ENCODE data around the gene CACNB1.

CACNB1 gene

DNA sequence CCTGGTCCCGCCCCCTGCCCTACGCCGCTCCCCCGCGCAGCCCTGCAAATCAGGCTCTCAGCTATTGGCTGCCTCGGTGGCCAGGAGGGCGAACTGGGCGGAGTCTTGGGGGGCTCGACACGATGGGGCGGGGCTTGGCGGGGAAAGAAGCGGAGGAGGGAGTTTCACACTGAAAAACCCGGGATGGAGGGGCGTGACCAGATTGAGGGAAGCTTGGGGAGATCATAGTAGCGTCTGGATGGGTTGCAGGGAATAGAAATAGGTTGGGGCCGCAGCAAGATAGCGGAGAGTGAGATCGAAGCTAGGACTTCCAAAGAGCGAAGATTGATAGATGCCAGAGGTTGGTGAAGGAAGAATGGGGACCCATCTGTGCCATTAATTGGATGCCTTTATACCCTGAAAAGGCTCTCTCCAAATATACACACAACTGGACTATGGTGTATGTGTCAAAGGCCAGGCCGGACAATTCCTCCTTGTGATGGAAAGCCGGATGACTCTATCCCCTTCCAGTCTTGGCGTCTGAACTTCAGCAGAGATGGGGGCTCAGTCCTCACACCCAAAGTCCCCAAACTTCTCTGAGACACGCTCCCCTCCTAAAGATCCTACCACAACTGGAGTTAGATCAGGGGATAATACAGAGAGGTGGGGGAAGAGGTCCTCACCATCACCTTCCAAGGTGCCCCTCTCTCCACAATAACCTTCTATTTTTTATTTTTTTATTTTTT is 28.7 kb upstream of the CACNB1 start:
- DNase-seq (ENCODE audit: low spot score) = no peak

DNA sequence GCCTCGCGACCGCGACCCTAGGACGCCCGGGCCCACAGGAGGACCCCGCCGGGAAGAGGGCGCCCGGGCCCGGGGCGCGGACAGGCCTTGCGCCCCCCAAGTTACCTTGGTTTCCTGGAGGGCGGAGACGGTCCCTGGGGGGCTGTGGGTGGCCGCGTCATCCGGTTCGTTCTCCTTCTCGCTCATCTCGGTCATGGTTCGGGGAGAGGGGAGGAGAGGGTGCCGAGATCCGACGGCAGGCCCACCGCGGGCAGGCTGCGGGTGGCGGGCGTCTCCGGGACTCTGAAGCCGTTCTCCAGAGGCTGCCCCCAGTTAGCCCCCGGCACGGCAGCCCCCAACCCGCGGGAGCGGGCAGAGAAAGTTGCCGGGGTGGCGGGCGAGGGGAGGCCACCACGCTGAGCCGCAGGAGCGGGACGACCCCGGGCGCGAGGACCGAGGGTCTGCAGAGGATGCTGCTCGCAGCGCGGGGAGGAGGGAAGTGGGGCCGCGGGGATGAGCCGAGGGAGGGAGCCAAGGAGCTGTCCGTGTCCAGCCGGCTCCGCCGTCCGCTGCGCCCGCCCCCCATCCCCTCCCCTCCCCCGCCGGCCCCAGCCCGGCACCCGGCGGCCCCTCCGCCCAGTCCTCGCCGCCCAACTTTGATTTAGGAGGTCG is 28.0 kb upstream of the CACNB1 start, which contains the start of gene STAC2:
STAC2 (minus strand) TSS at position 638 of the 651 bp plus-strand sequence; CDS start at position 195, 443 bp downstream.
- no peak for DNase-seq (ENCODE audit: low spot score)

DNA sequence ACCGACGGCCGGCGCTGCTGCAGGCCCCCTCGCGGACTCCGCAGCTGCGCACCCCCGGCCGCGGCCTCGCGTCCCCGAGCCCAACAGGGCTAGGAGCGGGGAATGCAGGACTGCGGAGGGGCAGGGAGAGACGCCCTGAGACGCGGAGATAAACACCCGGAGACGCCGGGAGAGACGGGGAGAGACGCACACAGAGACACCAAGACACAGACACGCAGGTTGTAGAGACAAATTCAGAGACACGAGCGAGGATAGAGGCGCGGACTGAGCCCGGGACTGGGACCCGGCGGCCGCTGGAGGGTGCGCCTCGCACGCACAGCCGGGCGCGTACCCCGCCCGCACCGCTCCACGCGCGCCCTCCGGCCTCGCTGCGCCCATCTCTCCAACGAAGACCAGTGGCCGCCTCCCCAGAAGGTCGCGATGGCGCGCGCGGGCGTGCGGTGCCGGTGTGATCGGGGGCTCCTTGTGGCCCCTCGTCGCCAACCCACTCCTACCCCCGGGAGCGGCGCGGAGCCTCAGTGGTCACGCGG is 27.4 kb upstream of the CACNB1 start:
- no peak for DNase-seq (ENCODE audit: low spot score)

DNA sequence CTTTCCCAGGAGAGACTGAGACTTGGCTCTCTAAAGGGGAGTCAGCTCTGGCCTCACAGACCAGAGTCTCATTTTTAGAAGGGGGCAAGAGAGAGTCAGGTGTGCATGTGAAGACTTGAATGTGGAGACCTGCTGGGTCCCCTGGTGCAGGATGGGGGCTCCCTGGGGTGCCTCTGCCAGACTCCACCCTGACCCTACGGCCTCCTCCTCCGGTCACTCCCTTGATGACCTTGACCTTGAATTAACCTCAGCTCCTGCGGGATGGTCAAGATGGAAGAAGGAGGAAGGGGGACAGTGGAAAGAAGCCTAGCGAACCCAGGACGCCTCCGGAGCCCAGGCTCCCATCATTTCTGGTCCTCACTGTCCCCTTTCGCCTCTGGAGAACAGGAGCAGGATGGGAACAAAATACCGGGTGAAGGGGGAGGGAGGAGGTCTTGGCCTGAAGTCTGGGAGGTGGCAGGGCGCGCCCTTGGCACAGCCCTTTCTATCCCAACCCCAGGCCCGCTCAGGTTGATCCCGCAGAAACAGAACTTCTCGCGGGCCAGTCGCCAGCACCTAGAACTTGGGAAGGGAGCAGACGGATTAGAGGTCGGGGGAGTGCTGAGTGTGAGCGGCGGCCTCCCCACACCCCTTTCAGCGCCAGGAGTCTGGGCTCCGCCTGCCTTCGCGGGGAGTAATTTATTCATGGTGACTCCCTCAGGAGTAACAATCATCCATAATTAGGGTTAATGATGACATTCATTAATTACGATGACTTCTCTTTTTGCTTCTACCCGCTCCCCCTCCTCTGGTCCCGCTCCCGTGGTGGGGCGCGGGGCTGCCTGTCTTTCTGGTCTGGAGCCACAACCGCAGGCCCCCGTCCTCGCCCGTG is 26.7 kb upstream of the CACNB1 start:
- DNase-seq (ENCODE audit: low spot score) = no peak

DNA sequence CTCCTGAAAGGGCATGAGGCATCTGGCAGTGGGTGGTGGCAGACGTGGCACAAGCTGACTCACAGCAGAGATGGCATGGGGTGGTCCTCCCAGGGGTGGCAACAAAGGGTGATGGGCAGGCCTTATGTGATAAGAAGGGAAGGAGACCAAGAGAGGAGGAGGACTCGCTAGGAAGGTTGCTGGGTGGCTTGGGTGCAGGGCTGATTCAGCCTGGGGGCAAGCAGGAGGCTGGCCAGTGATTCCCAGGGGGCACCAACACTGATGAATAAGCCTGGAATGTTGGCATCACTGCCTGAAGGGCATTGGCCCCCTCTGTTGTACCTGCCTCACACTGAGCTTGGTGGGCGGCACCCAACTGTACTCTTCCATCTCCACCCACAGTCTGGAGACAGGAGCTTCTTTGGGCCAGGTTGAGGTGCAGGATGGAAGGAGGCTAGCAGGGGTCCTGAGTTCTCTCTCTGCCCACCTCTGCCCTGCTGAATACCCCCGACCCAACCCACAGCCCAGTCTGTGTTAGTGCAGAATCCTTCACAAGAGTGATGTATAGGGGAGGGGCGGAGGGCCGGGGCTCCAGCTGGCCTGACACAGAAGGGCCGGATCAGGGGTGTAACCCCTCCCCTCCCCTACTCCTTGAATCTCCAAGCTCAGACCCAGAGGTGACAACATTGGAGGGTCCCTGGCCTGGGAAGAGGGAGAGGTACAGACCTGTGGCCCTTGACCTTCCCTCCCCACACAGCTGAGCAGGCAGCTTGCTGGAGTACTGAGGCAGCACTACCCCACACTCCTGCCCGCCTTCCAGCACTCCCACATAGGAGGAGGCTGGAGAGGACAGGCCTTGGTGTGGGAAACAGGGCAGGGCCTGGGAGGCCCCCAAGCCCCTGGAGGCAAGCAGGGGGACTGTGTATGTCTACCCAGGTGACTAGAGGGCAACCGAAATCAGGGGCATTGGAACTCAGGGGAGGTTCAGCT is 25.7 kb upstream of the CACNB1 start:
- no peak for DNase-seq (ENCODE audit: low spot score)

DNA sequence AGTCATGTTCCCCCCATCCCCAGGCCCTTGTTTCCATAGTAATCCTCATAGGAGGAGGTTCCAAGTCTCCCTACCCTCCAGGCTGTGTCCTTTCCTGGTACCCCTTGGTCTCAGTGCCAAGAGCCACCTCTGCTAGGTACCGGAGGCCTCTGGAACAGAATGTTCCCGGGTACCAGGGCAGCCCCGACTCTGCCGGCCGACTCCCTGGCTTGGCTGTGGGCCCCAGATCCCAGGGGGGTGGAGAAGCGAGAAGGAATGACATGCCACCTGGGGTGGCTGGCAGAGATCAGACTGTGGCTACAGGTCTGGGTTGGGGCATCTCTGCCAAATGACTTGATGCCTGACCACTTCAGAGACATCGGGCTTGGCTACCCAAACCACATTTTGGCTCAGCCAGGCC is 24.7 kb upstream of the CACNB1 start:
- DNase-seq (ENCODE audit: low spot score) = no peak

DNA sequence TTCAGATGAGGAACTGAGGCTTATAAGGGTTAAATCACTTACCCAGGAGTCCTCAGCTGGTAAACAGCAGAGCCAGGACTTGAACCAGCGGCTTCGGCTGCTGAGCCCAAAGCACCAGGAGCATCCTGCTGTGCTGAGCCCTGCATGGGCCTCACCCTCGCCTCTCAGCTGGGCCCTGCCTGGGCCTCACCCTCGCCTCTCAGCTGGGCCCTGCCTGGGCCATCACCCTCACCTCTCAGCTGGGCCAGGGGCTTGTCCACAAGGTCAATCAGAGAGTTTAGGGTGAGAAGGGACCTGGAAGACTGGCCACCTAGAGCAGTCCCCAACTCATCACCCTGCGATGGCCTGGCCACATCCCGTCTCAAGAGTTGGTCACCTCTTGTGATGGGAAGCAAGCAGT is 24.1 kb upstream of the CACNB1 start:
- no peak for DNase-seq (ENCODE audit: low spot score)

DNA sequence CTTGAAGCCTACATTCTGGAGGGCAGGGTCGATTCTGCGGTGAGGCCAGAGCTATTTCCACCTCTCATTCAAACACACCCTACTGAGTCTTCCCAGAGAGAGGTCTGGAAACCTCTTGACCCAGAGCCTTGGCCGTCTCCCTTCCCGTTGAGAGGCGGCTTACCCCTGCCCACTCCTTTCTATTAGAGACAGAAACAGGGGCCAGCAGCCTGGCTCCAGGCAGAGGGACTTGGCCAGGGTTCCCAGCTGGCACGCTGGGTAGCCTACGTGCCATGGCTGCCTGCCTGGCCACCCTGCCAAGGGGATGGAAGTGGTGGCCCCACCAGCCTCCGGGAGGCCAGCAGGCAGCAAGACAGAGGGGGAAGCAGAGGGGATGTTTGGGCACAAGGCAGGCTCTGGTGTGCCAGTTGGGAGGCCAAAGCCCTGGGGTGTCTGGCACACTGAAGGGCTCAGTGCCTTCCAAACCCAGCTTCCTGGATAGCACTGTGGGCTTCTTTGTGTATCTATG is 22.2 kb upstream of the CACNB1 start:
- no peak for DNase-seq (ENCODE audit: low spot score)

DNA sequence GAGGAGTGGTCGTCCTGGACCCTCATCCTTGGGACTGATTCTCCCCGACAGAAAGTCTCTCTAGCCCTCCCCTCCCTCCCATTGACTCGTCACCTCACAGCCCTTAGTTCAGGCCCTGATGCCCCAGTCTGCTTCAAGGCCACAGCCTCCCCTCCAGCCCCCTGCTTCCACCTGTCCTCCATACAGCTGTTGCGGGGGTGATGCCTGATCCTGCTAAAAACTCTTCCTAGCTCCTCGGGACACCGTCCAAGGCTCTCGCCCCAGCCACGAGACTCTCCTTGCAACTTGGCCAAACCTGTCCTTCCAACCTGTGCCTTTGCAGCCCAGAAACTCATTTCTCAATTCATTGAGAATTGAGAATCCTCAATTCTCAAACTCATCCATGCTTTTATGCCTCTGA is 21.4 kb upstream of the CACNB1 start:
- no peak for DNase-seq (ENCODE audit: low spot score)

DNA sequence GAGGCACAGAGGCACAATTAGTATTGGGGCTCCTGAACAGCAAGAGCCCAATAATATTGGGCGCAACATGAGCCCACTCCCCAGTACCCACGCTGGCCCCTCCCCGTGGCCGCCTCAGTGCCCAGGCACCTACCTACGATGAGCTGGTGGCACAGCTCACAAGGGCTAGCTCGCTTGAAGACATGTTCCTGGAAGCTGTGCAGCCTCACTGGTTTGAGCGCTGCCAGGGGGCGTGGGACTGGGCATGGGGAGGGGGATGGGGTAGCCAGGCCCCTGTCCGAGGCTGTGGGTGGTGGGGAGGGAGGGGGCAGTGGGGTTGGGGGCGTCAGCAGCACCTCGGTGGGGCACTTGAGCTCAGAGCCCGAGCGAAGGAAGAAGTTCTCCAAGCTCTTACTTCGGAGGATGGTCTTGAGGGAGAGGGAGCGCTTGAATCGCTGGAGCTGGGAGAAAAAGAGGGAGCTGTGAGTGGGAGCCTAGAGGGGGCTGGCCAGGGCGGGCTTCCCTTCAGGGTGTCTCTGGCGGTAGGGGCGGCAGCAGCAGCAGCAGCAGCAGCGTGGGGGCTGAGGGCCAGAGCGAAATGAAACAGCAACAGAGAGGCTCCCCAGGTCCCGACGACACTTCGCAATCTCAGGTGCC is 20.4 kb upstream of the CACNB1 start:
- no peak for DNase-seq (ENCODE audit: low spot score)

DNA sequence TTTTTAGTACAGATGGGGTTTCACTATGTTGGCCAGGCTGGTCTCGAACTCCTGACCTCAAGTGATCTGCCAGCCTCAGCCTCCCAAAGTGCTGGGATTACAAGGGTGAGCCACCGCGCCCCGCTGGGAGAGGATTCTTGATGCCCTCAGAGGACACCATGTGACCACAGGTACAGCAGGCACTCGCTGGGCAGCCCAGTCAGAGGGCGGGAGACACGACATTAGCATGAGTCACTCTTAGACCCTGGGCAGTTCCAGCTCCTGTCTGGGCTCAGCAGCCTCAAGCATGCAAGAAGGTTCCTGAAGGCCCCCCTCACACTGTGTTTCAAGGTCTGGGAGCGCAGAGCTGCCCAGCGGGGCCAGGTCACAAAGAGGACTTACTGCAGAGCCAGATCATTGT is 16.4 kb upstream of the CACNB1 start:
- no peak for DNase-seq (ENCODE audit: low spot score)

DNA sequence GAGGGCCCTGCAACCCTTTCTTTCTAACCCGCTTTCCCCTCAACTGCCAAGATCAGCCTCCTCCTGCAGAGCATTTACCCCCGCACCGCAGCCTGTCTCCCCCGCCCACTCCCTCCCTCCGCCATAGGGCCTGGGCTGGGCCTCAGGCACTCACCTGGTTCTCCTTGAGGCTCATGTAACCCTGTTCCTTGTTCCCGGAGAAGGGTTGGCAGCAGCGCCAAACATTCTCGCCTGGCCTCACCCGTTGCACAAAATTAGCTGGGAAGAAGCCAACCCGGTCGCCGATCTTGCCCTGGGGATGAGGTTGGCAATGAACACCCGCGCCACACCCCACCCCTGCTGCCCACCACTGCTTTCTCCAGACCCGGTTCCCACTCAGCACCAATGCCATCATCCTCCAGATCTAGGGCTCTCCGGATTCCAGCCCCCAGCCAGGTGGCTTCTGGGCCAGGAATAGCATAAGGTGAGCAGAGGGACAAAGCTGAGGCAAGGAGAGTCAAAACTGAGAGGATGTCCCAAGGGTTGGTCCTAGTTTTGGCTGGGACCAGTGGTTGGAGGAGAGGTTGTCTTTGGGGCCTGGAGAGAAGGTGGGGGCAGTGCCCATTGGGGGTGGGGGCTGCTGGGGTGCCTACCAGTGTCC is 15.5 kb upstream of the CACNB1 start:
- DNase-seq (ENCODE audit: low spot score) = no peak

DNA sequence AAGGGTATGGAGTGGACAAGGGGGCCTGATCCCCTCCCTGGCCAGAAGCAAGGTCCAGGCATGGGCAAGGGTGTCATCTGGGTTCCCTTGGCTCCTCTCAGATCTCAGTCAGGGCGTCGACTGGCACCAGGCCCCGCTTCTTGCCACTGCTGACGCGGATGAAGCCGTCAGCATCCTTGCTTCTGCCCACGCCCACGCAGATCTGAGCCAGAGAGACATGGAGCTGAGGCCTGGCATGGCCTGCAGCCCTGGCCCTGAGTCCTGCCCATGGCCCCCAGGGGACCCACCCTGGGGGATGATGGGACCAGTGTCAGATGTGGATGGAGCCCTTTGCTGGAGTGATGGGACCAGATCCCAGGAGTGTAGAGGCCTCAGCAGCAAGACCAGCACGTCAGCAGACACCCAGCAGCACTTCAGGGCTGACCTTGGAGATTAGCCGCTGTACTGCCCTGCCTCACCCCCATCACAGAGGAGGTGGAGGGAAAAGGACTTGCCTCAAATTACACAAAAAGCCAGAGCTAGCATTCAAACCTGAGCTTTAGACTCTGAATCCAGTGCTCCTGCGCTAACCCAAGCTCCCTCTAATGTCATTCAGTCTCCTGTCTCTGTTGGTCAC is 14.8 kb upstream of the CACNB1 start:
- DNase-seq (ENCODE audit: low spot score) = no peak

DNA sequence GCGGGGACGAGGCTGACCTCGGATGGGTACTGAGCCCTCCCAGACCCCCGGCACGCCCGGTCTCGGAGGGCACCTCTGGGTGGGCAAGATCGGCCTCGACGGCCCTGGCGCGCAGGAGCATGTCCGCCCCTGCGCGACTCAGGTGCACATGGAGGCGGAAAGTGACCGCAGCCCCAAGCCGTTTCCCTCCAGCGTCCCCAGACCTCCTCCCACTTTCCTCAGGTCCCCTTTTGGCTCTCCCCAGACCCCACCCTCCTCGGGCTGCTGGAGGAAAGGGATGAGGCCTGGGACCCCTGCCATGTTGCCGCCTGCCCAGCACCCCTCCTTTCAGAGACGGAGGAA is 12.6 kb upstream of the CACNB1 start:
- DNase-seq (ENCODE audit: low spot score) = no peak

DNA sequence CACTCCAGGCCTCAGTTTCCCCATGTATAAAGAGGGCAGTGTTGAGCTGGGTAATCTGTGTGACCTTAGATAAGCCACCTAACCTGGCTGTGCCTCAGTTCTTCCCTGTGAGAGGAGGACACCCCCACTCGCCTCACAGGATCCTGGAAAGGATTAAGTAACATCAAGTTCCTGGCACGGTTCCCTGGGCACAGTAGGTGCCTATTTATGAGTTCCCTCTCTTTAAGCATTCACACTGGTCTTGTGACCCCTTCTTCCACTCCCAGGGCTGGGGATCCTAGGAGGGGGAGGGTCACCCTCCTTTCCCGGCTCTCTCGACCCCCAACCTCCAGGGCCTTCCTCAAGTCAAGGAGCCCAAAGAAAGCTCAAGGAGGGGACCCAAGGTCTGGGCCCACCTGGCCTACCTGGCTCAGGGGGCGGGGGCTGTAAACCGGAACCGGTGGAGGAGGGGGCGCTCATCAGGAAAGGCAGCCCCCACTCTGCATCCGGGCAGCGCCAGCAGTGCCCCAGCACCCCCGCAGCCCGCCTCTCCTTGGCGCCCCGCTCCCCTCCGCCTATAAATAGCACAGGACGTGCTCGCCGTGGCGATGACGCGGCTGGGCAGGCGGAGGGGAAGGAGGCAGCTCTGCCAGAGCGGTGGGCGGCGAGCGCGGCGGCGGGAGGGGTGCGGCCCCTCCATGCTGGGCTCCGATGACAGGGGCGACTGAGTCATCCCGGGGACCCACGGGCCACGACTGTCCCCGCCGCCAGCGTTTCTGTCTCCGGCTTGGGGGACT is 12.0 kb upstream of the CACNB1 start:
- DNase-seq (ENCODE audit: low spot score) = no peak

DNA sequence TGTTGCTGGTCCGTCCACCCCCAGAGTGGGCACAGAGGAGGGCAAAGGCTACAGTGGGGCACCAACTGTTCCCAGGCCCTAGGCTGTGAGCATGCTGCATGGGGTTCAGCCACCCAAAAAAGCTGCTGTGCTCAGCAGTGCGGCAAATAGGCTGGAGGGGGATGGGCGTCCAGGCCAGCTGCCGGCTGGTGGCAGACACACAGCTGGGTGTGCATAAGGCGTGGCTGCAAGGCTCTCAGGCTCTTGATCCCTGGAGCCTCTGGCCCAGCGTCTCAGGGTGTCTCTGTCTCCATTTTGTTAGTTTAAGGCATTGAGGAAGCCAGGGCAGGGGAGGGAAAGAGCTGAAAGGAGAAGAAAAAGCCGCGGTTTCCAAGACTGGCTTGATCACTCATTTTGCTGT is 11.4 kb upstream of the CACNB1 start:
- no peak for DNase-seq (ENCODE audit: low spot score)

DNA sequence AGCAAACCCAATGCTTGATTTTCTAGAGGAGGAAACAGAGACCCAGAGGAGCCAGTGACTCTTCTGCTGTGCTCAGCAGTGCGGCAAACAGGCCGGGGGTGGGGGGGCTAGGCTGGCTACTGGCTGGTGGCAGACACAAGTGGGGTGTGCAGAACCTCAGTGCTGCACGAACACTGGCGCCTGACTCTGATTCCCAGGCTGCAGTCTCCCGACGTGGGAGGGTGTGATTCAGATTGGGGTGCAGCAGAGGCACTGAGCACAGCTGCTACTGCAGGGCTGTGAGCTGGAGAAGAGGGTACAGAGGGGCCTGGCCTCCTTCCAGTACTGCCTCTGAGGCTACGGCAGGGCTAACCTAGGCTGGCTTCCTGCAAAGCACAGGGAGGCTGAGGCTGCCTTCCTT is 10.7 kb upstream of the CACNB1 start:
- DNase-seq (ENCODE audit: low spot score) = no peak

DNA sequence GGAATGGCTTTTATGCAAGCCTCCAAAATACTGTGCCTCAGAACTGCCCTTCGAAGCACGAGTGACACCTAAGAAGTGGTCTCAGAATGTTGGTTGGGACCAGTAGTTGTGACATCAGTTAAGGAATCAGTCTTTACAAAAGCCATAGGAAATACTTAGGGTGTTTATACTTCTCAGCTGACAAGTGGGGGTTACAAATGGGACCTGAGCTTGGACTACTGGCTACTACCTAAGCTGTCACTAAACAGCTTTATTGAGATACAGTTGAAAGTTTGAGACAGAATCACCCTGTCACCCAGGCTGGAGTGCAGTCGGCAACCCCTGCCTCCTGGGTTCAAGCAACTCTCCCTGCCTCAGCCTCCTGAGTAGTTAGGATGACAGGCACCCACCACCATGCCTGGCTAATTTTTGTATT is 7.7 kb upstream of the CACNB1 start:
- no peak for DNase-seq (ENCODE audit: low spot score)

DNA sequence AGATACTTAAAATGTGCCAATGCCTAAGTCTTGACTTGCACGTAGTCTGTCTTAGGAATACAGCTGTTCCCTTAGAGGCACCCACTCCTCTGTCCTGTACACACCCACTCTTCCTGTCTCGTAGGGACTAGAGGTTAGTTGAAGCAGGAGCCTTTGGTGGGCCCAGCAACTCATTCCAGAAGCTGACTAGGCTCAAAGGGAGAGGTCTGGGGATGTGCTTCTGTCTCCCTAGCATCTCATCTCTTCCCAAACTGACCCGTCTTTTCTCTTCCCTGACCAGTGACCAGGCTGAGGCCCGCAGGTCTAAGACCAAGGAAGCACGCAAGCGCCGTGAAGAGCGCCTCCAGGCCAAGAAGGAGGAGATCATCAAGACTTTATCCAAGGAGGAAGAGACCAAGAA is 6.8 kb upstream of the CACNB1 start:
- no peak for DNase-seq (ENCODE audit: low spot score)
